Kidney capillary endothelial cell (primary cell): ENCODE data around the gene SETBP1.

ENCODE experiments used
- DNase-seq: peaks from one replicate; pipeline ENCODE4 v3.0.0-alpha.2; 2018; ENCODE audit warnings: low spot score

Gene SETBP1

DNA sequence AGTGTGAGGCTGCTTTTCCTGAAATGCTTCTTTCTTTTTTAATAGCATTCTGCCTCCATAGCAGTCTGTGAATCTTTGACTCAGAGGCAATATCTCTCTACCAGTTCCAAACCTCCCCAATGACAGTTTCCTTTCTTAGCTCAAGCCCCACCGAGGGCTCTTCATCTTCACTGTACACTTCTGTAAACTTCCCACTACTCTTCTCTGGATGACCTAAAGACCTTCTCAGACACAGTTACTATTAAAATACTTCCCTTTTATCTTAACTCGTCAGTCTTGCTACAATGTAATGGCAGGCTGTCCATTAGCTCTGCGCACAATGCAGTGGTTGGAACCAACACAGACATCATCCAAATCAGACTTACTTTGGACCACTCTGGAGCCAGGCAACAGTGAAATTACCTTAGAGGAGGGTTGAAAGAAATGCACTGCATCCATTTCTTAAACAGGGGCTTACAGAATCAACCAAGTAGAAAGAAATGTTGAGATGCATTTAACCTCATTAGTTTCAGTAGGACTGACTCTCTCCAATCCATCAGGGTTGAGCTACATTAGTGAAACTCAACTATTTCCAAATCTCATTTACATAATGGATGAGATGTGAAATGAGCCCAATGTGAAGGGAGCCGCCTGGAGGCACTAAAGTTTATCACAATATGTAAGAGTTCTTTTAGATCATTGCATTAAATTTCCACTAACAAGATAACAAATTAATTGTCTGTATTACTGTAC is 343.8 kb downstream of the SETBP1 start:
- DNase-seq, result no peak

GRCh38 chr18:45025089-45025450 is 344.4 kb downstream of the SETBP1 start:
- DNase-seq, result no peak

GRCh38 chr18:45026162-45026561 is 345.5 kb downstream of the SETBP1 start:
- no peak for DNase-seq

- DNase-seq, result no peak
These were observed 353.5 kb downstream of the SETBP1 start for GRCh38 chr18:45034179-45034578.

DNA sequence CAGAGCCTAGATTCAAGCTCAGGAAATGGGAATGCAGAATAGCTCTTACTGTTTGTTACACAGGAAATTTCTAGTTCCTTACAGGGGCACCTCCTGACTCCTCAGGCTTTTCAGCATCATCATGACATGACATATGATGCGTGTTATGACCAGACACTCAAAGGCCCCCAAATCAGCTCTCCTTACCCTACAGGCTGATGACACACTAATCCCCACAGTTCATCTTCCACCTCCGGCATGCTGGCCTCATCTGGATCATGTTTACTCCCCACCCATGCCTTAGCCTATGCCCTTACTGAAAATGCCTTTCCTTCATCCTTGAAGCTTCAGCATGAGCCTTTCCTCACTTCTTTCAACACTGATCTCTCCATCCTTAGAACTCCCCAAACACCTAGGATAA is 356.9 kb downstream of the SETBP1 start:
- no peak for DNase-seq

DNA sequence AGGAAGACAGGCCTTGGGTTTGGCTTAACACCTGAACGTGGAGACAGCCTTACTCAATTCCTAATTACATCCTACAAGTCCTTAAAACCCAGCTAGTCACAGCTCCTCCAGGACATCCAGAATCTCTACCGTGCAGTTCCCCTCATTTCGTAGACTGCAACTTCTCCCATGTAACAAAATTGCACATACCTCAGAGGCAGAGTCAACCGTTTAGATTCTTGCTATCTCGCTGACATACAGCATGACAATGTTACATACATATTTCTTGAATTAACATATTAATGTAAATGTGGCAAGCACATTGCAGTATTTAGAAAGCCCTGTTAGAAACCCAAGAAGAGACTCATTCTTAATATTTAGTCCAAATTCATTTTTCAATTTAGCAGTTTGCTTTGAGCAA is 358.7 kb downstream of the SETBP1 start:
- DNase-seq, result no peak

- no peak for DNase-seq
These were observed 360.2 kb downstream of the SETBP1 start for GRCh38 chr18:45040879-45041278.

DNA sequence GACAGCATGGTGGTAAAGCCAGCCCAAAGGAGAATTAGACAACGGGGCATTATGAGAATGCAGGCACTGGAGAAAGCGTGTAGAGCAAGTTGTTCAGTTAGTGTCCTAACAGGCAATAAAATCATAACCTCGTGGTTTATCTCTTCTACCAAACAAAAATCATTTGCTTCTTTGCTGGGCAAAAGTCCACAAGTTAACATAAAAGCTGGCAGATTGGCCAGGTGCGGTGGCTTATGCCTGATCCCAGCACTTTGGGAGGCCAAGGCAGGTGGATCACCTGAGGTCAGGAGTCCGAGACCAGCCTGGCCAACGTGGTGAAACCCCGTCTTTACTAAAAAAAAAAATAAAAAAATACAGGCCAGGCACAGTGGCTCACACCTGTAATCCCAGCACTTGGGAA is 364.1 kb downstream of the SETBP1 start:
- DNase-seq, result no peak

DNA sequence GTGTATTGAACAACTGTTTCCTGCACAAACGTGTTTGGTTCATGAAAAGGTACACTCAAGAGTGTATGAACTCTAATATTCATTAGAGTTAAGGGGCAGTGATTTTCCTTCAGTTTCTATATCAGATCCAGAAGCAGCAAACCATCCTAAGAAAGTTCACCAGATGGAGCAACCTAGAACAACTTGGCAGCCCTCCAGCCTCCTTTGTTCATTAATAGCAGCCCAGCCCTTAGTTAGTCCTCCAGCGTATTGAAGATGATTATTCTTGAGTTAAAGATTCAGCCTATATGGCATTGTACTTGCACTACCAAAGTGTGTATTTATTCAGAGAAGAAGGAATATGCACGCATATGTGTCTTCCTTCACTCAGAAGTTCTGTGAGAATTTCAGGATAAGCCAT is 365.5 kb downstream of the SETBP1 start:
- no peak for DNase-seq

DNA sequence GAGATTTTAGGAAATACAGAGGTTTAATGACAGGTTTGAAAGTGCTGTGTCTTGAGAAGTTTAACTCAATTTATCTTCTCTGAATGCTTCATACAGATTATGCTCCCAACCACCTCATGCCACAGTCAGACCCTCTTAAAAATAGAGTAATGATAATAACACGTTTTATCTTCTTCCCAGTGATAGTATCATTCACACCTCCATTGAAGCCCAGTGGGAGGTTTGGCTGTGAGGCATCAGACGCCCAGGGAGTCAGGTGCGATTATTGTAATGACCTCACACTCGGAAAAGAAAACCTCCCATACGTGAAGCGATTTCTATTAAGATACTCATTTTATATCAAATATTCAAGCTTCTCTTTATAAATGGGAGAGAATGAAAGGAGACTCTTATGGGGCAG is 366.3 kb downstream of the SETBP1 start:
- DNase-seq, result no peak

- DNase-seq, result no peak
These were observed 369.1 kb downstream of the SETBP1 start for GRCh38 chr18:45049578-45050319.

GRCh38 chr18:45050712-45051601 is 370.3 kb downstream of the SETBP1 start:
- no peak for DNase-seq

DNA sequence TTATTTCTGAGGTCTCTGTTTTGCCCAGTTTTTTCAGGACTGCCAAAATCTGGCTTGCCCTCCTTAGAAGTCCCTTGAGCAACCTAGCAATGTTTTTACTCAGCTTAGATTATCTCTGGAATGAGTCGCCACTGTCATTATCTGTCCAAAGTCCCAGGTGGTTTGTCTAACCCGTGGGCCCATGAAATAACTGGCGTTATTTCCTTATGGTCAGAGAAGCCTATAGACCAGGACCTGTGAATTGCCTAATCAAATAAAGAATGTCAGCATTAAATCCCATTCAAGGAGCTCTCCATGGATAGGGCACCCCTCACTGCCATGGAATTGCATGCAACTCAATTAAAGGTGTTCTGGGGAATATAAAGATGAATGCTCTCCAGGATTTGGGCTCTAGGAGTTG is 373.9 kb downstream of the SETBP1 start:
- DNase-seq, result no peak

- DNase-seq, result no peak
These were observed 375.1 kb downstream of the SETBP1 start for GRCh38 chr18:45055811-45056210.

GRCh38 chr18:45056926-45057325 is 376.2 kb downstream of the SETBP1 start:
- DNase-seq, result no peak

DNA sequence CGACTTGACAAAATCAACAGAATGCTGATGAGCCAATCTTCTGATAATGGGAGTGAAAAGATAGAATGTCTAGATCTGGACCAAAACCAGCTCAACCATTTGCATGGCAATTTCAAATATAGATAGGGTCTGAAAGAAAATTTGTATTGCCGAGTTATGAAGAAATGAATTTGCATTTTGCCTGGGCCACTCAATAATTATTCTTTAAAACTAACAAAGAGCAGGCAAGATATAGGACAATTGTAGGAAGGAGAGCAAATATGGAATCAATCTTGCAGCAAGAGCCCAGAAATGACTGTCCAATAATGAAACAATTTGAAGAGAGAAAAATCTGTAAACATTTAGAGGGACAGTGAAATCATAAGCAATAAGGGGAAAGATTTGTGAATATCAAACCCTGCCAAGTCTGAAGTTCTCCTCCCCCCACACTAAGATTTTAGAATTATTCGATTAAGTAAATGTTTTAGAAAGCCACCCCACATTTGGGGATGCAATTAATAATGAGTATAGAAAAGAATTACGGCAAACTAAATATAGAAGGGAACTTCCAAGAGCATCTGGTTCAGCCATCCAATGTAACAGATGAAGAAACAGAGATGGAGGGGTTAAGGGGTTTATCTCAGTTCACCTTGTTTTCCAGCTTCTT is 377.4 kb downstream of the SETBP1 start:
- no peak for DNase-seq

DNA sequence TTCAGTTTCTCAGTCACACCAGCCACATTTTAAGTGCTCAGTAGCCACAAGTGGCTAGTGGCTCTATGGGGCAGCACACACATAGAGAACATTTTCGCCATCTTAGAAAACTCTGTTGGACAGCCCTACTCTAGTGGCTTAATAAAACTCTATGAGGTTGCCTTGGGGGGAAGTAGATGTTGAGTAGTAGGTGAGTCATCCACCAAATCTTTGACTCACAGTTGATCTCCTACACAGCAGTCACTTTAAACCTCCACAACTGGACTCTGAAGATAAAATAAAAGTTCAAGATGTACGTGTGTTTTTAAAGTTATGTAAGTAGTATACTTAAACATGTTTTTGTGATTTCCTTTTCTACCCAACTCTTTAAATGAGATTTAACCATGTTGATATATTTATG is 379.0 kb downstream of the SETBP1 start:
- DNase-seq, result peak; percentile 26

GRCh38 chr18:45060102-45060501 is 379.4 kb downstream of the SETBP1 start:
- DNase-seq, result no peak

- DNase-seq, result no peak
These were observed 380.7 kb downstream of the SETBP1 start for GRCh38 chr18:45061359-45061758.

DNA sequence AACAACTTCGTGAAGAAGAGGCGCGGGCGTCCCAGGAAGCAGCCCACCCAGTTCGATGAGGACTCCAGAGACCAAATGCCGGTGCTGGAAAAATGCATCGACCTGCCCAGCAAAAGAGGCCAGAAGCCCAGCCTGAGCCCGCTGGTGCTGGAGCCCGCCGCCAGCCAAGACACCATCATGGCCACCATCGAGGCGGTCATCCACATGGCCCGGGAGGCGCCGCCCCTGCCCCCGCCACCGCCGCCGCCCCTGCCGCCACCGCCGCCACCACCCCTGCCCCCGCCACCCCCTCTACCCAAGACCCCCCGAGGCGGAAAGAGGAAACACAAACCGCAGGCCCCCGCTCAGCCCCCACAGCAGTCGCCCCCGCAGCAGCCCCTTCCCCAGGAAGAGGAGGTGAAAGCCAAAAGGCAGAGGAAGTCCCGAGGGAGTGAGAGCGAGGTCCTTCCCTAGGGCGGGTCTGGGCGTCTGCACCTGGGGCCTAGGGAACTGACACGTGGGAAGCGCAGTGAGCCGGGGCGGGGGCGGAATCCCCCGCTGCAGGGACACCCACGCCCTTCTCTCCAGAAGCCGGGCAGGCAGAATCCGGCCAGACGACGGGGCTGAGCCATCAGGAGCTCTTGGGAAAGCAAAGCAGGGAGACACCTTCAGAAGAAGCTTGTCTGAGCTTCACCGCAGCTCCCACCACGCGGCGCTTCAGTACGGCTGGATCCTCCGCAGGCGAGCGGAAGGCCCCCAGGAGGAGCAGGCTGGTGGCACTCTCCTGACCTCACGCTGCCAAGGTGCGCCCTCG is 382.8 kb downstream of the SETBP1 start:
- DNase-seq, result no peak

- DNase-seq, result no peak
These were observed 385.5 kb downstream of the SETBP1 start for GRCh38 chr18:45066210-45066609.
